ENCODE measurements around the gene PIGU. TPM values are rescaled to one million over a fixed set of nuclear protein-coding genes. Genes with fewer than 3 reads are reported as not detected.

The PIGU gene
- total and polyA plus RNA-seq, 2 of the 13 experiments (the other 11 are each of a cell fraction or from before 2014, with no cell fraction given) = 45.5 to 231 TPM

DNA sequence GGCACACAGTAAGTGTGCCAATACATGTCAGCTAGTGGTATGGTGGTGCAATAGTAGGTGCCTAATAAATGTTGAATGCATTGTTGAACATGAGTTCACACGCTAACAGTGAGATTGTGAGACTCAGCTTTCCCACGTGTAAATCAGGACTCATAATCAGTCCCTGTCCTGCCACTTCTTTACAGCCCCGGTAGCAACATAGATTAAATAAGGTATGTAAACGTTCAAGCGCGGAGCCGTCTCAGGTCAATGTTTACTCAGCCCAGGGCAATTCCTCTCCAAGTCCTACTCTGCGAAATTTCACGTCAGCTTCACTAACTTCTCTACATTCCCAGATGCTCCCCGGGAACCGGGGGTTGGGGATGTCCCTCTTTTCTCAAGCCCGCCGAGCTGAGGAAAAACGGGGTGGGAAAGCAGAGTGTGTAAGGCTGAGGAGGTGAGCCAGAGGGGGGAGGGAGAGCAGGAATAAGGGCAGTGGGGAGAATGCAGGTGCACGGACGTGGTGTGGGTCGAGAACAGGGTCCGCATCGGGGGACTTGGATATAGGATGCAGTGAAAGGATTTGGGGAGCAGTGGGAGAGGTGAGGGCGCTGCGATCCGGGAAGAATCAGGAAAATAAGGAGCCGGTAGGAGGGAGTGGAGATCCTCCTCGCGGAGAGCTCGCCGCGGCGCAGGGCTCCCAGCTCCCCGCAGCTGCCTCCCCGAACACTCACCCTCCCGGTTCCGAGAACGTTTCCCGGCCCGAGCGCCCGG, 26.7 kb upstream of the PIGU start (continued):
- TF ChIP-seq ZNF720 (CRISPR knock-in tag; IDR thresholded peaks at IDR 0.05) (no peak), SIX1 (CRISPR knock-in tag; IDR thresholded peaks at IDR 0.05; ENCODE audit: borderline replicate concordance) (no peak), SP4 (CRISPR knock-in tag; IDR thresholded peaks at IDR 0.05) (no peak), ZNF775 (CRISPR knock-in tag; IDR thresholded peaks at IDR 0.05; ENCODE audit: borderline replicate concordance) (peak; percentile 99), ZNF562 (CRISPR knock-in tag; IDR thresholded peaks at IDR 0.05; ENCODE audit: borderline replicate concordance) (no peak), ZMYM3 (CRISPR knock-in tag; IDR thresholded peaks at IDR 0.05) (no peak; the same call in 1 of the 2 replicates), BHLHE40 (IDR thresholded peaks at IDR 0.05; ENCODE audit: low read length) (no peak; the same call in 1 of the 2 replicates), SETDB1 (CRISPR knock-in tag; IDR thresholded peaks at IDR 0.05; ENCODE audit: borderline replicate concordance) (no peak), ZNF232 (CRISPR knock-in tag; IDR thresholded peaks at IDR 0.05; ENCODE audit: borderline replicate concordance) (peak; percentile 67; the same call in 1 of the 2 replicates)
- TF ChIP-seq, protein P1, sequence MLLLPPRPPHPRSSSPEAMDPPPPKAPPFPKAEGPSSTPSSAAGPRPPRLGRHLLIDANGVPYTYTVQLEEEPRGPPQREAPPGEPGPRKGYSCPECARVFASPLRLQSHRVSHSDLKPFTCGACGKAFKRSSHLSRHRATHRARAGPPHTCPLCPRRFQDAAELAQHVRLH (CRISPR knock-in tag; IDR thresholded peaks at IDR 0.05; ENCODE audit: borderline replicate concordance, low read depth) = 0 out of 2 replicates have a peak, but pooled peaks have one; percentile 49
- TF ChIP-seq, protein P2, sequence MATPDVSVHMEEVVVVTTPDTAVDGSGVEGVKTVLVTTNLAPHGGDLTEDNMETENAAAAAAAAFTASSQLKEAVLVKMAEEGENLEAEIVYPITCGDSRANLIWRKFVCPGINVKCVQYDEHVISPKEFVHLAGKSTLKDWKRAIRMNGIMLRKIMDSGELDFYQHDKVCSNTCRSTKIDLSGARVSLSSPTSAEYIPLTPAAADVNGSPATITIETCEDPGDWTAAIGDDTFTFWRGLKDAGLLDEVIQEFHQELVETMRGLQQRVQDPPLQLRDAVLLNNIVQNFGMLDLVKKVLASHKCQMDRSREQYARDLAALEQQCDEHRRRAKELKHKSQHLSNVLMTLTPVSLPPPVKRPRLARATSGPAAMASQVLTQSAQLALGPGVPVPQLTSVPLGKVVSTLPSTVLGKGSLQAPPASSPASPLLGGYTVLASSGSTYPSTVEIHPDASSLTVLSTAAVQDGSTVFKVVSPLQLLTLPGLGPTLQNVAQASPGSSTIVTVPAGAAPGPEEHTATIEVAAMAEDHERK (CRISPR knock-in tag; IDR thresholded peaks at IDR 0.05; ENCODE audit: low read depth) = no peak
- TF ChIP-seq, protein P3, sequence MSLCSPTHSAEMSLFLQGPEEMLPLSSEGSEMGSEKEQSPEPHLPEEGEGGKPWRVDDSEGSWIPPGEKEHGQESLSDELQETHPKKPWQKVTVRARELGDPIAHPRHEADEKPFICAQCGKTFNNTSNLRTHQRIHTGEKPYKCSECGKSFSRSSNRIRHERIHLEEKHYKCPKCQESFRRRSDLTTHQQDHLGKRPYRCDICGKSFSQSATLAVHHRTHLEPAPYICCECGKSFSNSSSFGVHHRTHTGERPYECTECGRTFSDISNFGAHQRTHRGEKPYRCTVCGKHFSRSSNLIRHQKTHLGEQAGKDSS (CRISPR knock-in tag; IDR thresholded peaks at IDR 0.05; ENCODE audit: borderline replicate concordance, low read depth) = peak; percentile 43; the same call in 1 of the 2 replicates
- TF ChIP-seq, protein P4, sequence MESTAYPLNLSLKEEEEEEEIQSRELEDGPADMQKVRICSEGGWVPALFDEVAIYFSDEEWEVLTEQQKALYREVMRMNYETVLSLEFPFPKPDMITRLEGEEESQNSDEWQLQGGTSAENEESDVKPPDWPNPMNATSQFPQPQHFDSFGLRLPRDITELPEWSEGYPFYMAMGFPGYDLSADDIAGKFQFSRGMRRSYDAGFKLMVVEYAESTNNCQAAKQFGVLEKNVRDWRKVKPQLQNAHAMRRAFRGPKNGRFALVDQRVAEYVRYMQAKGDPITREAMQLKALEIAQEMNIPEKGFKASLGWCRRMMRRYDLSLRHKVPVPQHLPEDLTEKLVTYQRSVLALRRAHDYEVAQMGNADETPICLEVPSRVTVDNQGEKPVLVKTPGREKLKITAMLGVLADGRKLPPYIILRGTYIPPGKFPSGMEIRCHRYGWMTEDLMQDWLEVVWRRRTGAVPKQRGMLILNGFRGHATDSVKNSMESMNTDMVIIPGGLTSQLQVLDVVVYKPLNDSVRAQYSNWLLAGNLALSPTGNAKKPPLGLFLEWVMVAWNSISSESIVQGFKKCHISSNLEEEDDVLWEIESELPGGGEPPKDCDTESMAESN (CRISPR knock-in tag; conservative IDR thresholded peaks at IDR 0.05) = no peak
- TF ChIP-seq, protein P5, sequence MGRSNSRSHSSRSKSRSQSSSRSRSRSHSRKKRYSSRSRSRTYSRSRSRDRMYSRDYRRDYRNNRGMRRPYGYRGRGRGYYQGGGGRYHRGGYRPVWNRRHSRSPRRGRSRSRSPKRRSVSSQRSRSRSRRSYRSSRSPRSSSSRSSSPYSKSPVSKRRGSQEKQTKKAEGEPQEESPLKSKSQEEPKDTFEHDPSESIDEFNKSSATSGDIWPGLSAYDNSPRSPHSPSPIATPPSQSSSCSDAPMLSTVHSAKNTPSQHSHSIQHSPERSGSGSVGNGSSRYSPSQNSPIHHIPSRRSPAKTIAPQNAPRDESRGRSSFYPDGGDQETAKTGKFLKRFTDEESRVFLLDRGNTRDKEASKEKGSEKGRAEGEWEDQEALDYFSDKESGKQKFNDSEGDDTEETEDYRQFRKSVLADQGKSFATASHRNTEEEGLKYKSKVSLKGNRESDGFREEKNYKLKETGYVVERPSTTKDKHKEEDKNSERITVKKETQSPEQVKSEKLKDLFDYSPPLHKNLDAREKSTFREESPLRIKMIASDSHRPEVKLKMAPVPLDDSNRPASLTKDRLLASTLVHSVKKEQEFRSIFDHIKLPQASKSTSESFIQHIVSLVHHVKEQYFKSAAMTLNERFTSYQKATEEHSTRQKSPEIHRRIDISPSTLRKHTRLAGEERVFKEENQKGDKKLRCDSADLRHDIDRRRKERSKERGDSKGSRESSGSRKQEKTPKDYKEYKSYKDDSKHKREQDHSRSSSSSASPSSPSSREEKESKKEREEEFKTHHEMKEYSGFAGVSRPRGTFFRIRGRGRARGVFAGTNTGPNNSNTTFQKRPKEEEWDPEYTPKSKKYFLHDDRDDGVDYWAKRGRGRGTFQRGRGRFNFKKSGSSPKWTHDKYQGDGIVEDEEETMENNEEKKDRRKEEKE (IDR thresholded peaks at IDR 0.05) = no peak
- TF ChIP-seq, protein P6, sequence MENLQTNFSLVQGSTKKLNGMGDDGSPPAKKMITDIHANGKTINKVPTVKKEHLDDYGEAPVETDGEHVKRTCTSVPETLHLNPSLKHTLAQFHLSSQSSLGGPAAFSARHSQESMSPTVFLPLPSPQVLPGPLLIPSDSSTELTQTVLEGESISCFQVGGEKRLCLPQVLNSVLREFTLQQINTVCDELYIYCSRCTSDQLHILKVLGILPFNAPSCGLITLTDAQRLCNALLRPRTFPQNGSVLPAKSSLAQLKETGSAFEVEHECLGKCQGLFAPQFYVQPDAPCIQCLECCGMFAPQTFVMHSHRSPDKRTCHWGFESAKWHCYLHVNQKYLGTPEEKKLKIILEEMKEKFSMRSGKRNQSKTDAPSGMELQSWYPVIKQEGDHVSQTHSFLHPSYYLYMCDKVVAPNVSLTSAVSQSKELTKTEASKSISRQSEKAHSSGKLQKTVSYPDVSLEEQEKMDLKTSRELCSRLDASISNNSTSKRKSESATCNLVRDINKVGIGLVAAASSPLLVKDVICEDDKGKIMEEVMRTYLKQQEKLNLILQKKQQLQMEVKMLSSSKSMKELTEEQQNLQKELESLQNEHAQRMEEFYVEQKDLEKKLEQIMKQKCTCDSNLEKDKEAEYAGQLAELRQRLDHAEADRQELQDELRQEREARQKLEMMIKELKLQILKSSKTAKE (CRISPR knock-in tag; IDR thresholded peaks at IDR 0.05; ENCODE audit: borderline replicate concordance) = peak; percentile 73
- TF ChIP-seq, protein P7, sequence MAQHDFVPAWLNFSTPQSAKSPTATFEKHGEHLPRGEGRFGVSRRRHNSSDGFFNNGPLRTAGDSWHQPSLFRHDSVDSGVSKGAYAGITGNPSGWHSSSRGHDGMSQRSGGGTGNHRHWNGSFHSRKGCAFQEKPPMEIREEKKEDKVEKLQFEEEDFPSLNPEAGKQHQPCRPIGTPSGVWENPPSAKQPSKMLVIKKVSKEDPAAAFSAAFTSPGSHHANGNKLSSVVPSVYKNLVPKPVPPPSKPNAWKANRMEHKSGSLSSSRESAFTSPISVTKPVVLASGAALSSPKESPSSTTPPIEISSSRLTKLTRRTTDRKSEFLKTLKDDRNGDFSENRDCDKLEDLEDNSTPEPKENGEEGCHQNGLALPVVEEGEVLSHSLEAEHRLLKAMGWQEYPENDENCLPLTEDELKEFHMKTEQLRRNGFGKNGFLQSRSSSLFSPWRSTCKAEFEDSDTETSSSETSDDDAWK (CRISPR knock-in tag; IDR thresholded peaks at IDR 0.05) = no peak
